Activated CD4-positive, alpha-beta T cell treated with anti-CD3 and anti-CD28 coated beads for 48 hours (primary cell): ENCODE data around the gene AUTS2.

Experiments used
- DNase-seq: peaks from one replicate; pipeline ENCODE4 v3.0.0-alpha.2; 2020

Gene AUTS2

DNA sequence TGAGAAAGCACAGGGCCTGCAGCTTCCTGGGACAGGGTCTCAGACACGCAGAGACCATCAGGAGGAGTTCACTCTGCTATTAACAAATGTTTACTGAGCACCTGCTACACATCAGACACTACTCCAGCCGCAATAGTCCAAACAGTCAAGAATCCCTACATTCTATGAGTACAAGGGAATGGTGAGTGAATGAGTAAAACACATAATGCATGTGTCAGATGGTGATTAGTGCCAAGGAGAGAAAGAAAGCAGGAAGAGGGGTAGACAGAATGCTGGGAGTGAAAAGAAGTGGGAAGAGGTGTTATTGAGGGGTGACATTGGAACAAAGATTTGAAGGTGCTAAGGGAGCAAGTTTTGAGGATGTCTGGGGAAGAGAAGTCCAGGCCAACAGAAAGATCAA, 899.5 kb downstream of the AUTS2 start:
- DNase-seq: no peak

- DNase-seq: no peak
Measured at GRCh38 chr7:70498232-70498992, 900.1 kb downstream of the AUTS2 start.

GRCh38 chr7:70500261-70500660, 902.0 kb downstream of the AUTS2 start:
- DNase-seq: no peak

DNA sequence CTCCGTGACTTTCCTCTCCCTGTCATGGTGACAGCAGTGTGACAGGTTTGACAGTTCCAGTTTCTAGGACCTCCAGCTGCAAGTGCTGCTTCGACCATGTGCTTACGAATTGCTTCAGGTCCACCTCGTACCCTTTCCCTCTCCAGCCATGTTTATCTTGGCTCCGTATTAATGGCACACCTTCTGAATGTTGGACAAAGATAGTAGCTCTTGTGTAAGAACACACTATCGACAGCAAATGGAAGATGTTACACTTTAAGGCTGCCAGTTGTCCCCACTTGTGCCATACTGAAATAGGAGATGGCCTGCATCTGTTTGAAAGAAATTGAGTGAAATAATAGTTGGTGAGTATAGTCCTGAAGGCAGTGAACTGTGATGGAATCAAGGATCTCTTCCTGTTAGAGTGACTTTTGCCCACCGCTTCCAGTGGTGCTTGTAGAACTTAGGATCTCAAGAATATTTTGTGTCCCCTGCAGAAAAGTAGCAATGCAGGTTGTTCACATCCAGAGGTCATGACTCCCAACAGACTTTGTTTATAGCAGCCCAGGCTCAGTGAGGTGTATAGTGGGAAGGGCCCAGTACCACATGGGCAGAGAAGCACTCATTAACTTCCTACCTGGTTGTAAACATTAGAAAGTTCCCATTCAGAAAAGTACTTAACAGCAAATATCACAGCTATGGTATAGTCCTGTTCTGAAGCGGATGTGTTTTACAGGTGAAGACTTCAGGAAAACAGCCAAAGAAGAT, 904.0 kb downstream of the AUTS2 start:
- DNase-seq: no peak

- DNase-seq: no peak
Measured at GRCh38 chr7:70504254-70504653, 906.0 kb downstream of the AUTS2 start.

- DNase-seq: no peak
Measured at GRCh38 chr7:70505468-70505867, 907.2 kb downstream of the AUTS2 start.

DNA sequence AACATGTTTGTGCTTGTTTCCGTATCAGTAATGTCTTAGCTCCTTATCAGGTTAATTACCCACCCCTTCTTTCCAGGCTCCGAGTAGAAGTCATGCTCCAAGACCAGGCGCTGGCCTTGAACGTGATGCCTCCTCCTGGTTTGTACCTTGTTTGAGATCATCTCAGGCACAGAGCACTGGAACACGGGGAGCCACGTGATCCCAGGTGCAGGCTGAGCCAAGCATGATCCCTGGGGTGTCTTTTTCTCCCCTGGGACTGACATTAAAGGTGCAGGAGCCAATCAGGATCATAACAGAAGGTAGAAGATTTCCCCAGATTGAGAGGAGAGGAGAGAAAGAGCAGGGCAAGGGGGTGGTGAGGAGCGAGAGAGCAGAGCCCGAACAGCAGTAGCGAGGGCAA, 907.6 kb downstream of the AUTS2 start:
- no peak for DNase-seq

GRCh38 chr7:70506434-70506833, 908.2 kb downstream of the AUTS2 start:
- DNase-seq: no peak

- DNase-seq: no peak
Measured at GRCh38 chr7:70512144-70512543, 913.9 kb downstream of the AUTS2 start.

DNA sequence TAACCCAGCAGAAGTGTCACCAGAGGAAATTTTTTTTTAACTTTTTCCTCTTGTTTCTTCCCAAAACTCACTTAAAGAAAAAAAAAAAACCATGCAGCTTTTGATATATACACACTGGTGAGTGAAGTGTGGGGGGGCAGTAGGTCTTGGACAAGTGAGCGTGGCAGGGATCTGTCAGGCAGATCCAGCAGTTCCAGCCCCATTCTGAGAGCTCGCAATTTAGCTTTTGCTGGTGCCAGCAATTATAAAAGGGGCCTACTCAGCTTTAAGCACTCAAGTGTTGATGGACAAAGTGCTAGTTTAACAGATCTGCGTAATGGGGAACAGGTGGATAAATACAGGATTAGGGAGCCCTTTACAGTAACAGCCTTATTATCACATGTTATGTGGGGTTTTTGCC, 914.5 kb downstream of the AUTS2 start:
- DNase-seq: no peak

DNA sequence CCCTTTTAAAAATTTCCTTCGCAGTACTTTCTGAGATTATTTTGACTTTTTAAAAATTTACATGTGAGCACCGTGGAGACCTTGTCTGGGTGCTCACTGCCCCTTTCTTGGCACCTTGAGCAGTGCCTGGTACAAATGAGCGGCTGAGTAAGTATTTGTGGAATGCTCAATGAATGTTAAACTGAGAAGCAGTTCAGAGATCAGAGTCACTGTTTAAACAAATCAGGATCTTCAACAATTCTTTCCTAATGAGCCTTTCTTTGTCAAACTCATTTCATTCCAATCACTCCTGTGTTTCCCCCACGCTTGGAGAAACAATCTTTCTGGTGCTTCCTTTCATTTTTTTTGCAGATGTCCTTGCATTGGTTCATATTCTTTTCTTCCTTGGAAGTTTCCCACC, 922.3 kb downstream of the AUTS2 start:
- no peak for DNase-seq

GRCh38 chr7:70523249-70523988, 925.1 kb downstream of the AUTS2 start:
- DNase-seq: no peak

DNA sequence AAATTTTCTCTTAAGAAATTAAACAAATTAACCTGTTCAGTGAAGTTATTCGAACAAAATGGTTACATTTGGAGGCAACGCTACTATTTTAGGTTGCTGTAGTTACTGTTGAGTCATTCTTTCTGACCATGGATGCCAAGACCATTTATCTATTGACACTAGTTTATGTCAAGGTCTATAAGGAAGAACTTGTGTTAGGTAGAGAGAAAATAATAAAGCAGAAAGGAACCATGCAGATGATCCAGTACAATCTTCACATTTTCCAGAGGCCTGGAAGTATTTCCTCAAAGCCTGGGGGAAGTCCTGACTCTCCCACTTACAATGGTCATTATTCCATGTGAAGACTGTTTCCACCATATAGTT, 925.7 kb downstream of the AUTS2 start:
- no peak for DNase-seq

DNA sequence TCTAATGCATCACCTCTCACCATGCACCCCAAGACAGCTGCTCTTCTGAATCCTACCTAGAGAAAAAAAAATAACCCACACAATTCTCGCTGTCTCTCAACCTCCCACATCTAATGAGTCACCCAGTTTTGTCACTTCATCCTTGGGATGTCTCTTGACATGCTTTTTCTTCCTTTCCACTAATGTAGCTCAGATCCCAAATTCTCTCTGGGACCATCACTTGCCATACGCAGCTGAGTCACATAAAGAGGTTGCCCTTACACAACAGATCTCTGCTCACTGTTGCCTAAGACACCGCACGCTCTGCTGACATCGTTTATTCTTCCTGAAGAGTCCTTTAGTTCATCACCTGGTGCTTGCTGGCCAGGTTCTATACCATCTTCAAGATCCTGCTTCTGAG, 927.7 kb downstream of the AUTS2 start:
- no peak for DNase-seq

- no peak for DNase-seq
Measured at GRCh38 chr7:70527520-70528115, 929.3 kb downstream of the AUTS2 start.

DNA sequence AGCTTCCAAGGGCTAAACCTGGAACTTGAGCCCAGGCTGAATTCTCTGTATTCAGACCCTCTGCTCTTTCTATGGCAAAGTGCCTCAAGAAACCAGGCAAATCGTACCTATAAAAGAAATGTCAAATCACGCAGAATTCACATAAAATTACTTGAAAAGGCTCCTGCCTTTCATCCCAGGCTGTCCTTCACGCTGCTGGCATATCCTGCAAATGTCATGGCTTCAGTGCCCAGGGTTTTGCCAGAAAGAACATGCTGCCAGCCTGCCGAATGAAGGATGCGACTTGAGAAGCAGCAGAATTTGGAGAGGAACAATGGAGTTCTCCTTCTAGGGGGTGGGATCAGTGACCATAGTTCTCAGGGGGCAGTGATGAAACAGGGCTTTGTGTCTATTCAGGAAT, 931.2 kb downstream of the AUTS2 start:
- DNase-seq: no peak

- no peak for DNase-seq
Measured at GRCh38 chr7:70529914-70530585, 931.8 kb downstream of the AUTS2 start.

DNA sequence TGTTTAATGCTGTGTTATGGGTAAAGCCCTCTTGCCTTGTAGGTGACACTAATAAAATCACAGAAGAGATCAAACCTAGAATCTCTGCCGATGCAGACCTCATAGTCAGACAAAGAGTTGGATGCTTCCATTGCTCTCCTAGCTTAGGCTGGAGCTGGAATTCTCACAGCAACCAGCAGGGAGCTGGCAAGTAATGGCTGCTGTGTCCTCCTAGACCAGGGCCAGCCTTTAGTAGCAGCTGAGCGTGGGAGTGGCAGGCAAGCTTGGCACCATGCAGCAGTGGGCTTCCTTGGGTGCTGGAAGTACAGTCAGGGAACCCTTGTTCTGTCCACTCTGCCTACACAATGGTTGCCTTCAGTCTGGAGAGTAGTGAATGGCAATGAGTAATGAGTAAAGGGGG, 935.3 kb downstream of the AUTS2 start:
- DNase-seq: no peak

- DNase-seq: no peak
Measured at GRCh38 chr7:70539205-70539604, 940.9 kb downstream of the AUTS2 start.

DNA sequence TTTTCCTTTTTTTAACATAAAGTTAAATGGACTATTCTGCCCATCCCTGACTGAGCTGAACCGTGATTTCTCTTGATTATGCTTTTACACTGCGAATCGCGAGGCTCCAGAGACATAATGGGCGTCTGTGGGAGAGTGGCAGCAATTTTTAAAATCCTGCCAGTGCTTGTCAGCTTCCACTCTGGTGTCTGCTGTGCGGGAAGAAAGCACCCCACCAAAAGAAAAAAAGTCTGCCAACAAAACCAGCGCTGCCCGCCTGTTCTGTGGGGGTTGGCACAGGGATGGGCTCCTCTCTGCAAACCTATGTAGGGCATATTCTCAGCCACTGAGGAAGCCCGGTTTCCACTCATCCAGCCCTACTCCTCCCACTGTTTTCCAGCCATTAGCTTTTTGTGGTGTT, 941.3 kb downstream of the AUTS2 start:
- no peak for DNase-seq

GRCh38 chr7:70540641-70541040, 942.4 kb downstream of the AUTS2 start:
- no peak for DNase-seq

DNA sequence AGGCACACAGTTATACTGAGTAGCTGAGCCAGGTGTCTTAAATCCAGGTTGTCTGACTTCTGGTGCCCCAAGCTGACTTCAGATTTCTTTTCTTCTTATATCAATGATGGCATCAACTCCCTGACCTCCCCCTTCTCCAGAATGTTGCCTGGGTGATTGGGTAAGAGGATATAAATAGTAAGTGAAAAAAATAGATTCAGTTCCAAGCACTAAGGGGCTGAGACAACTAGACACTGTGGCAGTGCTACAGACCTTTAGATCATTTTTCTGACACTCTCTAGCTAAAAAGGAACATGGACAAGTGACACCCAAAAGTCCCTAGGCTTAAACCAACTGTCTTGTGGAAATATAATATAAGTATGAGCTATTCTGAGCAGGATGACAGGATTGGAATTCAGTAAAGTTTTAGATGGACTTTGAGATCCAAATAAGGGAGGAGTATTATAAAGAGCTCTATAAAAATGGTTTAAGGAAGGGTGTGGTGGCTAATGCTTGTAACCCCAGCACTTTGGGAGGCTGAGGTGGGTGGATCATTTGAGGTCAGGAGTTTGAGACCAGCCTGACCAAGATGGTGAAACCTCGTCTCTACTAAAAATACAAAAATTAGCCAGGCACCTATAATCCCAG, 944.6 kb downstream of the AUTS2 start:
- no peak for DNase-seq

- no peak for DNase-seq
Measured at GRCh38 chr7:70544016-70544415, 945.7 kb downstream of the AUTS2 start.
